Astrocyte (in vitro differentiated cells and primary cell): ENCODE data around the gene SLC13A1. TPM values are rescaled to one million over a fixed set of nuclear protein-coding genes. Genes with fewer than 3 reads are reported as not detected.

Experiments
- DNase-seq: peaks from one replicate; pipeline ENCODE4 v3.0.0-alpha.2; 2010; ENCODE audit warnings: low read depth
- FAIRE-seq: peaks from 2 replicates; lab custom pipeline; 2011; peaks lifted over from hg19 to GRCh38; lab: Jason Lieb, UNC
- H2AFZ ChIP-seq: 2 replicates; pipeline ENCODE4 v1.6.0; 2012; ENCODE audit warnings: low read depth, low read length, inconsistent platforms
- H3K27ac ChIP-seq: 2 replicates; pipeline ENCODE4 v1.5.1; 2011; ENCODE audit warnings: low read depth, low read length, inconsistent platforms
- H3K27me3 ChIP-seq: 2 replicates; pipeline ENCODE4 v1.6.0; 2011; ENCODE audit warnings: low read length, inconsistent platforms; ENCODE audit not compliant: insufficient read depth
- H3K36me3 ChIP-seq: 2 replicates; pipeline ENCODE4 v1.5.1; 2011; ENCODE audit warnings: low read length, inconsistent platforms; ENCODE audit not compliant: insufficient read depth
- H3K4me1 ChIP-seq: 2 replicates; pipeline ENCODE4 v1.5.1; 2011; ENCODE audit warnings: low read length, inconsistent platforms; ENCODE audit not compliant: insufficient read depth
- H3K4me2 ChIP-seq: 2 replicates; pipeline ENCODE4 v1.6.0; 2012; ENCODE audit warnings: low read length, inconsistent platforms
- H3K4me3 ChIP-seq: 2 replicates; pipeline ENCODE4 v1.5.1; 2011; ENCODE audit warnings: low read depth, mild to moderate bottlenecking, low read length, inconsistent platforms; ENCODE audit not compliant: insufficient read depth
- H3K79me2 ChIP-seq: 2 replicates; pipeline ENCODE4 v1.6.0; 2012; ENCODE audit warnings: mild to moderate bottlenecking, low read length, inconsistent platforms; ENCODE audit not compliant: insufficient read depth
- H3K9ac ChIP-seq: 2 replicates; pipeline ENCODE4 v1.6.0; 2012; ENCODE audit warnings: mild to moderate bottlenecking, low read length, inconsistent platforms
- H3K9me3 ChIP-seq: 2 replicates; pipeline ENCODE4 v1.5.1; 2012; ENCODE audit warnings: low read depth, mild to moderate bottlenecking, low read length, inconsistent platforms; ENCODE audit not compliant: insufficient read depth
- H4K20me1 ChIP-seq: 2 replicates; pipeline ENCODE4 v1.6.0; 2012; ENCODE audit warnings: low read length, inconsistent platforms; ENCODE audit not compliant: insufficient read depth
- H3K27ac Mint-ChIP-seq: one replicate; pipeline ENCODE4 v1.8.0; 2021; ENCODE audit warnings: mild to moderate bottlenecking, mixed read lengths; ENCODE audit not compliant: unreplicated experiment
- H3K27me3 Mint-ChIP-seq: one replicate; pipeline ENCODE4 v1.8.0; 2021; ENCODE audit warnings: low read depth, mixed read lengths; ENCODE audit not compliant: unreplicated experiment
- H3K36me3 Mint-ChIP-seq: one replicate; pipeline ENCODE4 v1.8.0; 2021; ENCODE audit warnings: low read depth, mixed read lengths; ENCODE audit not compliant: unreplicated experiment
- H3K4me1 Mint-ChIP-seq: one replicate; pipeline ENCODE4 v1.8.0; 2021; ENCODE audit warnings: low read depth, mixed read lengths; ENCODE audit not compliant: unreplicated experiment
- H3K4me3 Mint-ChIP-seq: one replicate; pipeline ENCODE4 v1.8.0; 2021; ENCODE audit warnings: mild to moderate bottlenecking, moderate library complexity, mixed read lengths; ENCODE audit not compliant: unreplicated experiment
- H3K9me3 Mint-ChIP-seq: one replicate; pipeline ENCODE4 v1.8.0; 2021; ENCODE audit warnings: mild to moderate bottlenecking, mixed read lengths; ENCODE audit not compliant: unreplicated experiment
- EZH2 ChIP-seq: IDR thresholded peaks from 2 replicates; pipeline ENCODE4 v1.6.1; 2012; ENCODE audit warnings: mild to moderate bottlenecking, low read length, inconsistent platforms; ENCODE audit not compliant: insufficient read depth
- total RNA-seq: library from RNA; stranded (reverse); gene quantifications from 2 replicates; pipeline ENCODE4 v1.2.1, GENCODE V29; 2021
- TF ChIP-seq, protein P1 (sequence below): IDR thresholded peaks from 2 replicates; pipeline ENCODE4 v1.5.1; 2011; ENCODE audit warnings: low read depth, mild to moderate bottlenecking, inconsistent platforms, low read length, moderate library complexity; ENCODE audit not compliant: insufficient read depth

The SLC13A1 gene
- total RNA-seq, 1 donor from 2014 or later, result not detected

DNA sequence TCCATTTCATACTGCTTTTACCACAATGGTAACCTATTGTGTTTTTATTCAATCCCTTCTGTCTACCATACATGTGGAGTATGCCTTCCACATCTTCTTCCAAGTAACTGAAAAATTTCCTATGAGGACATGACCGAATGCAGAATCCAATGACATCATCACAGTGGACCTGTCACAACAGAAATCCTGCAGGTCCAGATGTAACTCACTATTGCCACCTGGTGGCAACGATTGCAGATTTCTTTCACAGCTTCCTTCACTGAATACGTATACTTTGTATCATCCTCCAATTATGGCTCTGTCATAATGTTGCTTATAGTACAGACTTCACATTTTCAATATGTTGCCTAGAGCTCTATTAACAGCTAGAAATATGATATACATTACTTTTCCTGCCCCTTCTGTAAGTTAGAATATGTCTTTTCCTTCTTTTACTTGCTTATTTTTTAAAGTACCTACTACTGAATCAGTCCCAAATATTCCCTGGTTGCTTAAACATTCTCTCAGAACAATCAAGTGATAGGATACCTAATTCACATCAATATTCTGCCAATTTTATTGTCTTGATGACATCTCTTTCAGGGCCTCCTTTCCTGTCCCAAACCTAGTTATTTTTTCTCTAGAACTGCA, 45.4 kb downstream of the SLC13A1 start:
- H3K27me3 ChIP-seq, result no peaks in the 10 kb centered on the region
- no peak overlapping the region for H3K4me2 ChIP-seq
- H4K20me1 ChIP-seq, result no peaks in the 10 kb centered on the region
- no peak overlapping the region for H3K9ac ChIP-seq
- no peaks in the 10 kb centered on the region for H3K36me3 Mint-ChIP-seq
- no peaks in the 10 kb centered on the region for H3K27me3 Mint-ChIP-seq
- H3K9me3 ChIP-seq, result no peaks in the 10 kb centered on the region
- no peaks in the 10 kb centered on the region for H3K36me3 ChIP-seq
- peak; percentile 95 for FAIRE-seq
- H3K4me1 ChIP-seq, result no peaks in the 10 kb centered on the region
- H3K27ac Mint-ChIP-seq, result no peak overlapping the region
- H3K9me3 Mint-ChIP-seq, result no peaks in the 10 kb centered on the region
- H3K4me1 Mint-ChIP-seq, result no peaks in the 10 kb centered on the region
- no peak overlapping the region for H3K4me3 ChIP-seq
- H3K79me2 ChIP-seq, result no peaks in the 10 kb centered on the region
- H2AFZ ChIP-seq, result no peak overlapping the region
- H3K4me3 Mint-ChIP-seq, result no peak overlapping the region
- peak; percentile 65 for DNase-seq
- TF ChIP-seq, protein P1, sequence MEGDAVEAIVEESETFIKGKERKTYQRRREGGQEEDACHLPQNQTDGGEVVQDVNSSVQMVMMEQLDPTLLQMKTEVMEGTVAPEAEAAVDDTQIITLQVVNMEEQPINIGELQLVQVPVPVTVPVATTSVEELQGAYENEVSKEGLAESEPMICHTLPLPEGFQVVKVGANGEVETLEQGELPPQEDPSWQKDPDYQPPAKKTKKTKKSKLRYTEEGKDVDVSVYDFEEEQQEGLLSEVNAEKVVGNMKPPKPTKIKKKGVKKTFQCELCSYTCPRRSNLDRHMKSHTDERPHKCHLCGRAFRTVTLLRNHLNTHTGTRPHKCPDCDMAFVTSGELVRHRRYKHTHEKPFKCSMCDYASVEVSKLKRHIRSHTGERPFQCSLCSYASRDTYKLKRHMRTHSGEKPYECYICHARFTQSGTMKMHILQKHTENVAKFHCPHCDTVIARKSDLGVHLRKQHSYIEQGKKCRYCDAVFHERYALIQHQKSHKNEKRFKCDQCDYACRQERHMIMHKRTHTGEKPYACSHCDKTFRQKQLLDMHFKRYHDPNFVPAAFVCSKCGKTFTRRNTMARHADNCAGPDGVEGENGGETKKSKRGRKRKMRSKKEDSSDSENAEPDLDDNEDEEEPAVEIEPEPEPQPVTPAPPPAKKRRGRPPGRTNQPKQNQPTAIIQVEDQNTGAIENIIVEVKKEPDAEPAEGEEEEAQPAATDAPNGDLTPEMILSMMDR, result peak; percentile 85
- no peak for TF ChIP-seq EZH2
- no peak overlapping the region for H3K27ac ChIP-seq

DNA sequence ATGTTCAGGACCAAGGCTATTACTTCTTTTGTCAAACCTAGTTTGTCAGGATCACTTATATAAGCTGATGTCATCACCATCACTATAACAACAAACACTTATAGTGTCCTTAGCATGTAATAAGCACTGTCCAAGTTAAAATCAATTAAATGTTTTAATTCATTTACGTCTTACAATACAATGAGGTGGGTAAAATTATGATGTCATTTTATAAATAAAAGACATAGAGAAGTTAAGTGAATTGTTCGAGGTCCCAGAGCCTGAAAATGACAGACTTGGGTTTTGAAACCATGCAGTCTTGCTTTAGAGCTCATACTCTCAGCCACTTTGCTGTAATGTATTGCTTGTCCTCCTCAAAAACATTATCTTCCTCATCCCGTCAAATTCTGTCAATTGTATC, 48.3 kb downstream of the SLC13A1 start:
- FAIRE-seq (no peak), DNase-seq (no peak)
- Histone ChIP-seq H4K20me1 (no peaks in the 10 kb centered on the region), H3K9me3 (no peaks in the 10 kb centered on the region), H3K9ac (no peak overlapping the region), H3K4me1 (no peaks in the 10 kb centered on the region), H3K79me2 (no peaks in the 10 kb centered on the region), H2AFZ (no peak overlapping the region), H3K27ac (no peak overlapping the region), H3K4me3 (no peak overlapping the region), H3K4me2 (no peak overlapping the region), H3K27me3 (no peaks in the 10 kb centered on the region), H3K36me3 (no peaks in the 10 kb centered on the region)
- Mint-ChIP-seq H3K27ac (no peak overlapping the region), H3K36me3 (no peaks in the 10 kb centered on the region), H3K4me1 (no peaks in the 10 kb centered on the region), H3K27me3 (no peaks in the 10 kb centered on the region), H3K4me3 (no peak overlapping the region), H3K9me3 (no peaks in the 10 kb centered on the region)
- no peak for TF ChIP-seq EZH2
- TF ChIP-seq, protein P1, result no peak

DNA sequence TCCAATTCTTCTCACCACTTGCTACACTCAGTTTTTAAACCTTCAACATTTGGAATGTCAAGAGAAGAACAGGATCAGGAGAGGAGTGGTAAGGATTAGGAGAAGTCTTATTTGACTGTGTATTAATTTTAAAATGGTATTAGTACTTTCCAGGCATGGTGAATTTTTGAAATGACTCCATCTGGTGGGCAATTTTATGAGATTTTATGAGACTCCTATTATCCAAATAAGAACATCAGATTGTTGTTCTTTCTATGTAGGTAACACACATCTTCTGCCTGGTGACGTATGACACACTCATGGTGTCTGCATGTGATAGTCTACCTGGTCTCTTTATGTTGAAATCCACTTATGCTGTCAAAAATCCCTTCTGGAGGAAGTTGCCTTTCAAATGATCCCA, 51.0 kb downstream of the SLC13A1 start:
- H3K9me3 ChIP-seq, result no peaks in the 10 kb centered on the region
- no peak overlapping the region for H3K9ac ChIP-seq
- no peaks in the 10 kb centered on the region for H3K27me3 ChIP-seq
- no peak overlapping the region for H2AFZ ChIP-seq
- H3K9me3 Mint-ChIP-seq, result no peaks in the 10 kb centered on the region
- no peaks in the 10 kb centered on the region for H3K4me1 ChIP-seq
- no peaks in the 10 kb centered on the region for H4K20me1 ChIP-seq
- H3K4me1 Mint-ChIP-seq, result no peaks in the 10 kb centered on the region
- no peak overlapping the region for H3K4me3 ChIP-seq
- DNase-seq (no peak), FAIRE-seq (no peak)
- no peak for TF ChIP-seq EZH2
- TF ChIP-seq, protein P1, result no peak
- no peak overlapping the region for H3K27ac ChIP-seq
- no peak overlapping the region for H3K27ac Mint-ChIP-seq
- H3K4me2 ChIP-seq, result no peak overlapping the region
- H3K79me2 ChIP-seq, result no peaks in the 10 kb centered on the region
- no peaks in the 10 kb centered on the region for H3K27me3 Mint-ChIP-seq
- no peak overlapping the region for H3K4me3 Mint-ChIP-seq
- H3K36me3 Mint-ChIP-seq, result no peaks in the 10 kb centered on the region
- no peaks in the 10 kb centered on the region for H3K36me3 ChIP-seq
